Endometrium (tissue), 2 donors: ENCODE measurements around the gene HIVEP3.

Experiments
- FAIRE-seq: peaks from 2 replicates; lab custom pipeline; 2012; peaks lifted over from hg19 to GRCh38; lab: Jason Lieb, UNC
- donor health status: control.
- donor health status: control.

Gene HIVEP3

DNA sequence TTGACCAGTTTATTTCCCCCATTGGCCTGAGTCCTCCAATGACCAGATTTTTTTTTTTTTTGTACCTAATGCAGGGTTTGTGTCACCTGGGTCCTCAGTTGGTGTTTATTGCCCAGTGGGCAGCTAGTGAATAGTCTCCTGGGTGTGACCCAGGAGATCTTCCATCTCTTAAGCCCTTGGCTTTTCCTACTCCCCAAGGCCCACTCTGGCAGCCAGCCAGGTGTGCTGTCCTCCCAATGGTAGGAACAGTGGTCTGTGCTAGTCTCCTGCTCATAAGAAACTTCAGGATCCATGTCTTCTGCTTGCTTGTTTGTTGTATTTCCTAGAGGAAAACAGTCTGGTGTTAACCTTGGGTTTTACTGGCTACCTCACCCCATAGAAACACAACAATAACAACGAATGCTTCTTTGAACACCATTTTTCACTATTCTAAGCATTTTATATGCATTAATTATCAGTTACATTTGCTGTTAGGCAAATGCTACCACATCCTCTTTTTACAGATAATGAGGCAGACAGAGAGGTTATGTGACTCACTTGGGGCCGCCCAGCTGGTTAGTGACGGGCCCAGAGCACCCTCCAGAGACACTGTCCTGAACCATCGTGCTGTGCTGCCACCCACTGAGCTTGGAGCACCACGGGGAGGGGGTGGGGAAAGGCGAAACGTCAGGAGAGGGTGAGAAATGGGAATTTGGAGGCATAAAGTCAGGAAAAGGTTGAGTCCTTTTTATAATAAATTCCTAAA is 107.5 kb downstream of the HIVEP3 start:
- no peak for FAIRE-seq

DNA sequence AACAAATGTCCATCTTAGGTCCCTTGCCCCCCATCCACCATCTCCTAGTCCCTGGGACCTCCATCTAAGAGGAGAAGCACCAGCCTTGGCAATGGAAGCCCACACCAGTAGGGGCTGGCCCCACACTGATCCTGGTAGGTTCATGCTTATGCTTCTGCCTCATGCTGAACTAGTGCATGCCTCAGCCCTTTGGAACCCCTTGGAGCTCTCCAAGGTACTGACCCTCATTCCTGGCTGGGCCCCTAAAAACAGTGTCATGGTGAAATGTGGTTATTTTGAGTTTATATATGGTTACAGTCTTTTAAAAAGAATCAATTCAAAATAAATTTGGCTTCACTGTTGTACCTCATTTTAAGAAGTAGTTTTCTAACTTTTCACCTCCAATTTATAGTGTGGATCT is 108.3 kb downstream of the HIVEP3 start:
- FAIRE-seq = no peak

DNA sequence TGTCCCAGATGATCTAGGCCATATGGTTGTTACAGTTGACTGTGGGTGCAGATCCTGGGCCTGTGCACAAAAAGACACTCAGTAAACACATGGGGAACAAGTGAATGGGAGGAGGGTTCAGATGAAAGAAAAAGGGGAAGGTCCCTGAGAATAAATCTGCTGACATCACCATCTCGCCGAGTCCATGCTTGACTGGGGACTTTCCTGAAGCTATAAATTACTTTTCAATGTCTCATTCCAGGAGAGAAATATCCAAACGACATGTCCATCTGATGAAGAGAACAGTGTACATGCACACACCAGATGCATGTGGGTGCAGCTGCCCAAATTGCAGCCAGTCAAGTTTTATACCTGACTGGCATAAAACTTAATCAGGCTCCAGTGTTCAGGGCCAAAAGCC is 109.0 kb downstream of the HIVEP3 start:
- no peak for FAIRE-seq

DNA sequence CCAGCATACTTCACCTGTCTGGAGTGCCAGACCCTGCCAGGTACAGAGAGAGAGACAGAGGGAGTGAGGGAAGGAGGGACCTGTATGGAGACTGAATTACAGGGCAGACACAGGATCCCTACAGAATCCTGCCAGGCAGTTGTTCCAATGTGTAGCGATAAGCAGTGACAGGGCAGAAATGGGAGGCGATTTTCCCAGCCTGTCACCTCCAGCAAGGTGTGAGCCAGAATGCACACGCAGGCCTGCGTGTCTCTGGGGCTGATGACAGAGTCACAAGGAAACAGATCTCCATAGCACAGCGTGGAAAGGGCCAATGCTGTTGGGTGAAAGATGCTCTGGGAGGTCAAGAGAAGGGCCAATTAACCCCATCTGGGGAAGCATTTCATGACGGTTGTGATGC is 111.3 kb downstream of the HIVEP3 start:
- FAIRE-seq = no peak

DNA sequence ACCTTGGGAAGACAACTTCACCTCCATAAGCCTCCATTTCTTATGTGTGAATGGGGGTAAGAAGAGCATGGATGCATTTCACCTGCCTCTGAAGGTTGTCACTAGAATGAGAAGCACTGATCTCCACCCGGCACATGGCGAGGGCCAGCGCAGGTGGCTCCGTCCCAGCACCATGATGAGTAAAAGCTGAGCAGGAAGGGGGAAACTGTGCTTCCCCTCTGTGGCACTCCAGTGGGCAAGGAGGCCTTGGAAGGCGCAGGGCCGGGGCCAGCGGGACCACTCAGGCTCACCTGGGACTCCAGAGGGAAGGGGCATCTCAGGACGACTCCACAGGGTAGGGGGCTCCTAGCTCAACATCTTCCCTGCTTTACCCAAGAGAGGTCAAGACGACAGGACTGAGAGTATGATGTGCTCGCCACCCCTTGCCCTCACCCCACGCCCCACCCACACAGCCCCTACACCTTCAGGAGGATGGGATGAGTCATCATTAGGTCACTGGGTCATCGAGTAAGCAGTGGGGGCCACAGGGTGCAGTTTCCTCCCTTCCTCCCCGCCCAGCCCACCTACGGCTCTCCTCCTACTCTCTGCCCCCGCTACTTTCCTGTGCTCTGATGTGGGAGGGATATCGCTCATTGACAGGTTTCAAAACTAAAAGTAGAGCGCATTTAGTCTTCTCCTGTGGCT is 112.1 kb downstream of the HIVEP3 start:
- no peak for FAIRE-seq

DNA sequence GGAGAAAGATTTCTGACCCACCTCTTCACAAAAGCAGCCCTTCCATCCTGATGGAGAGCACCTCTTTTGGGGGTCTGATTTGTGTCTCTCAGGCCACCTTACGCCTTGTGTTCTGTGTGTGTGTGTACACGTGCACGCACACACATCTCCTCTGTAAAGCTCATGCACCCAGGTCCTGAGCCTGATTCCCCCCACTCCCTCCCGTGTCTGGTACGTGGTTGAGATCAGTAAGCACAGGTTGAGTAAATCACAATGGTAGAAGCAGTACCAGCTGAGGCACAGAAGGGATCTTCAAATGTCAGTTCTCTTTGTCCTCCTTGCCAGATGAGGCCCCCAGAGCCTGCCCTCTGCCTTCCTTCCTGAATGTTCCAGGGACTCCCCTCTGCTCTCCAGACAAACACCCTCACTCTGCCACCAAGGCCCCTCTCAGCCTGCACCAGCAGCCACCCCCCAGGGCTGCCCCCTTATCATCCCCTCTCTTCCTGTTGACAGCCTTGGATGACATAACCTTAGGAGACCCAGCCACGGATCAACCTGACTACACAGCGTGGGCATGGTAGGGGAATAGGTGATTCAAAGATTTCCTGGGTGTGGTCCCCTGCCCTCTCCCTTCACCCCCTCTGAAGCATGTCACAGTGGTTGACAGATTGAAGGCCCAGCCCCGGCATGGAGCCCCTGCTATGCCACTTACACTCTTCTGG is 112.8 kb downstream of the HIVEP3 start:
- no peak for FAIRE-seq

DNA sequence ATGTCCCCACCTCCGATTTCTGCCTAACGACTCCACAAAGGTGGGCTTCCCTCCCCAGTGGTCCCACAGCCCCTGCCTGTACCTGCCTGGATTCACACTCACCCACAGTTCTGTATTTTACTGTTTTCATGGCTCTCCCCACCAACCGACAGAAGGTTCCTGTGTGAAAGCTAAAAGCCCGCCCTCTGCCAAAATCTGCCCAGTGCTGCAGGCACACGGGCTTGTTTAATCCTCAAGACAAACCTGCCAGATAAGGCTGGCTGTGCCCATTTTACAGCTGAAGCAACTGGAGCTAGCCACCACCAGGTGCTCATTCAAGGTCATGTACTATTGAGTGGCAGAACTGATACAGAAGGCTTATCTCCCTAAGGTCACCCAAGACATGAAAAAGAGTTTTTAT is 114.5 kb downstream of the HIVEP3 start:
- FAIRE-seq = no peak

DNA sequence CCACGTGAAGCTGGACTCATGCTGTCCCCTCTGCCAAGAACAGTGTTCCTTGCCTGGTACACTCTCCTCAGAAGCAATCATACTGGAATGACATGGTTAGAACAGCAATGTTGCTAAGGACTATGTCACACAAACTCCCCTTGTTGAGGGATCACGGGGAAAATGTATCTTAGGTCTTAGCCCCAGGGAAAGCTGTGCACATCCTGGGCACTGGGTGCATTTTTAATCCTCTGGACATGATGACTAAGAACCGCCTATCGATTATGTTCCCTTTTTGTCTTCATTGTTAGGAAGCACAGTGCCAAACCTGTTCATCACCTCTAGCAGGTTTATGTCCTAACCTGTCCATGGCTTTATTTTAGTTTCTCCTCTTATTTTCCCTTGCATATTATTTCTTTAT is 115.1 kb downstream of the HIVEP3 start:
- no peak for FAIRE-seq

DNA sequence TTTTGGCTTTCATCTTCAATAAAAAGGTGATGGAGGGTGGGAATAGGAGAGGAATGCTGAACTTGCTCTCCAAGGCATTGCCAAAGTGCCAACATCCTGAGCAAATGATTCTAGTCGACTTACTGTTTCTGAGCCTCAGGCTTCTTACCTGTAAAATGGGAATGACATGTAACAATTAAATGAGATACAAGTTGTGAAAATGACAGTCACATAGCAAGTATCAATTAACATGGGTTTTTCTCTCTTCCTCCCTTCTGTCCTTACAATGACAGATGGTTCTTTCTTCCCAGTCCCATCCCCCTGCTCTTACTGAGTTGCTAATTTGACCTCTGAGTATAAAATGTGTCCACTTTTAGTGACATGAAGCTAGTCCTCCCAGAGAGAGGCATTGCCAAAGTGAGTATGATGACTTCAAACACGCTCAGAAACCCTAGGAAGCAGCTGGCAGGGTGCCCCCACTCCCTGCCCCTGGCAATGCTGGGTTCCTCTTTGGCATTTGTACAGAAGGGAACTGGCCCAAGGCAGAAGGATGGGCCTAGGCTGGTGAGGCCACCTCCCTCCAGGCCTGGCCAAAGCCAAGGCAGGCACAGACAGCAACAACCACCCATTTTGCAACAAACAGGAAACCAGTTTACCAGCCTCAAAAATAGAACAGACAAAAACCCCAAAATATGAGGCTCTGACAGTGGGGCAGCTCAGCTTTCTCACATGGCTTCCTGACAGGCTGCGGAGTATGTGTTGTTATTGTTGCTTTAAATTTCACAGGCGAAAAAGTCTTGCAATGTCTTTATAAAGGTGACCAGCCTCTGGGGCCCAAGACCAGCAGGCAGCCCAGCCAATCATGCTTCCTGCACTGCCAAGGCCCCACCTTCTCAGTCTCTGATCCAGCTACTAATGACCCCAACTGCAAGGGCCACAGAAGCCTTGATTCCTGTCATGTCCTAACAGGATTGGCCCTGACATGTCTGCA is 115.9 kb downstream of the HIVEP3 start:
- FAIRE-seq = no peak

DNA sequence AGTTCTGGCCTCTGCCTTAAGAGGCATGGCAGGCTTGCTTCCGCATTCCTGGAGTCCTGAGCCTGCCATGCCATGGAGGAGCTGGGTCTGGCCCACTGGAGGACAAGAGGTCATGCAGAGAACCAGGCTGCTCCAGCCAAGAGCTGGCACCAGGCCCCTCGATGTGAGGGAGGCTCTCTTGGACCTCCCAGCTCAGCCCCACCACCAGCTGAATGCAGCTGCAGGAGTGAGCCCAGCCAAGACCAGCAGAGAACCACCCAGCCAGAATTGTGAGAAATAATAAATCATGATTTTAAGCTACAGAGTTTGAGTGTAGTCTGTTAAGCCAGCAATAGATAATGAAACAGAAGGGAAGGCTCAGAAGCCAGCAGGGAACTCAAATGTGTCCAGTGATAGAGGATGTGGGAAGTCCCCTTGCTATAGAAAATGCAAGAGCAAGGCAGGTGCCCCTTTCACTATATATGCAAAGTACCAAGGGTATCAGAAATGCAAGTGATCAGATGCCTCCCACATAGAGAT is 118.4 kb downstream of the HIVEP3 start:
- FAIRE-seq = no peak

DNA sequence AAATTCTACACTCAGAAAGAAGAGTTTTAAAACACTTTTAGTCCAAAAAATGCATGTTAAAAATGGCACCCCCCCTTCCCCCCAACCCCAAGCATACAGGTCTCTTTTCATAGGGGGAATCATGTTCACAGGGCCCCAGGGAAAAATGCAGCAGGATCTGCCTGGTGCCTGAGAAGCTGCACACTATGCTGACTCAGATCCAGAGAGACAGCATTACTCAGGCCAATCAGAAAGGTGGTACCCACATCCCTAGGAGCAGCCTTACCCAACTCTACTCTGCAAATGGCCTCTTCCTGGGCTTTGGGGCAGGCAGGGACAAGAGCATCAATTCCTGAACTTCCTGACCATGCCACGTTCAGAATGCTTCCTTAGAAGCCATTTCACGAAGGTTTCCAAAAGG is 119.0 kb downstream of the HIVEP3 start:
- FAIRE-seq = no peak

DNA sequence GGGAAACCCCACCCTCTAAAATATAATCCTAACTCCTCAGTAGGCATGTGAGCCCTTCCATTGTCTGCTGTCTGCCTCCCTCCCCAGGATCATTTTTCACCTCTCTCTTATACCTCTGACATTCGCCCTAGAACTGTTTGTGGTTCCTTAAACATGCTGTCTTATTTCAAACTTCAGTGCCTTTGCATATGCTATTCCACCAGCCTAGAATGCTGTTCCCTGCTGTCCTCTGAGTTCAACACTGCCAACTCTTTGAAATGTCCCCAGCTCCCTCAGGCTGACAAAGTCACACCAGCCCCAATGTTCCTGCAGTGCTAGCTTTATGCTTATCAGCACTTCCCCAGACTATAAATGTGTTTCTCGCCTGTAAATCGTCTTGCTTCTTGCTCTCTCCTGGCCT is 119.5 kb downstream of the HIVEP3 start:
- FAIRE-seq = no peak

DNA sequence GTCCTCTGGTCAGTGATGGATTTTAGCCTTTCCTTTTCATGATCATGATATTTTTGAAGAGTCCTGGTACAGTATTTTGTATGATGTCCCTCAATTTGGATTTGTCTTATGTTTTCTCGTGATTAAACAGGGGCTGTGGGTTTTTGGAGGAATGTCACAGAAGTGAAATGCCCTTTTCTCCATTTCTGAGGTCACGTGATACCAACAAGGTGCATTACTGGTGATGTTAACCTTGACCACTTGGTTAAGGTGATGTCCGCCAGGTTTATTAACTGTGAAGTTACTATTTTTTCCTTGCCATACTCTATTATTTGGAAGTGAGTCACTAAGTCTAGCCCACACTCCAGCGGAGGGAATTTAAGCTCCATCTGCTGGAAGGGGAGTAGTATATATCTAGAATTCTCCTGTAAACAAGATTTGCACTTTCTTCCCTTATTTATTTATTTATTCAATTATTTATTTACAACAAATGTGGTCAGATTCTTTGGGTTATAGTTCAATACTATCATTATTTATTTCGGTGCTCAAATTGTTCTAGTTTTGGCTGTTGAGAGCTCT is 123.4 kb downstream of the HIVEP3 start:
- no peak for FAIRE-seq

DNA sequence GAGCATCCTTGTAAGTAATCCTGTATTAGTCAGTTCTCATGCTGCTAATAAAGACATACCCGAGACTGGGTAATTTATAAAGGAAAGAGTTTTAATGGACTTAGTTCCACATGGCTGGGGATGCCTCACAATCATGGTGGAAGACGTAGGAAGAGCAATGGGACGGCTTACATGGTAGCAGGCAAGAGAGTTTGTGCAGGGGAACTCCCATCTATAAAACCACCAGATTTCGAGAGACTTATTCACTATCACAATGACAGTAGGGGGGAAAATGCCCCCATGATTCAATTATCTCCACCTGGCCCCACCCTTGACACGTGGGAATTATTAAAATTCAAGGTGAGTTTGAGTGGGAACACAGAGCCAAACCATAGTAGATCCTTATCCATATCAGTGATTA is 124.7 kb downstream of the HIVEP3 start:
- FAIRE-seq = no peak

DNA sequence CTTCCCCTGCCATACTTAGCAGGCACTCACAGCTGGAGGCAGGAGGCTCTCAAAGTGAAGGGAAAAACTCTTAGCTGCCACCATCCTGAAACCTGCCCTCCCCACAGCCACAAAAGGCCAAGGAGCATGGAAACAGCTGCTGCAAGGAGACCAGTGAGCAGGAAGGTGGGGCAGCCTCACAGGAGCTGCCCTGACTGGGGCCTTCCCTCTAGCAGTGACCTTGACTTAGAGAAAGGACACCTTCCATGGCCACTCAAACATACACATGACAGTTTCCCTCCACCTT is 126.3 kb downstream of the HIVEP3 start:
- no peak for FAIRE-seq

DNA sequence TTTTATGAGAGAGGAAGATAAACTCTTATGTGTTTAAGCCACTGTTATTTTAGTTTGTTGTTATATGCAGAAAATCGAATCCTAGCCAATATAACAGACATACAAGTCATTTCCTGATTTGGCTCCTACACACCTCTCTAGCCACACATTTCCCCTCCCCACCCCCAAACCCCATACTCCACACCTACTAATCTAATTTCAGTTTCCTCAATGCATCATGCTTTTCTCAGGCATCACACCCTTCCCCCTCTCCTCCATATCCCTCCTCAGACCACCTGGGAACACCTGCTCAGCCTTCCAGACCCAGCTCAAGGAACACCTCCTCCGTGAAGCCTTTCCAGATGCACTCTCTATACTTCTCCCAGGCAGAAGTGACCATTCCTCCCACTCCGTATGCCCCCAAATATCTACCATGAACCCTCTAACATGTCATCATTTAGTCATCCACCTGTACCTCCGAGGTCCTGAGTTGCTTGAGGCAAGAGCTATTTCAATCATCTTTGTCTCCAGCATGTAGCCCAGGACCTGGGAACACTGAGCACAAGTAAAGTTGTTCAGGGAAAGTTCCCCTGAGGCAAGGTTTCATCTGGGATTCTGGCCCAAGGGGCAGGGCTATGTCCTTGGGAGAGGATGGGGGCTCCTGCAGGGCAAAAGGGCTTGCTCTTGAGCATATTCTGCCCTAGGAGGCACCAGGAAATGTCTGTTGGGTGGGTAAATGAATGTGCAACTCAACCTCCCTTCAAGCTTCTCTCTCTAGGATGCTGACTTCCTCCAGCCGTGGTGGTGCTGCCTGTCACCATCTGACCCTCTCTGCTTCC is 126.8 kb downstream of the HIVEP3 start:
- no peak for FAIRE-seq

DNA sequence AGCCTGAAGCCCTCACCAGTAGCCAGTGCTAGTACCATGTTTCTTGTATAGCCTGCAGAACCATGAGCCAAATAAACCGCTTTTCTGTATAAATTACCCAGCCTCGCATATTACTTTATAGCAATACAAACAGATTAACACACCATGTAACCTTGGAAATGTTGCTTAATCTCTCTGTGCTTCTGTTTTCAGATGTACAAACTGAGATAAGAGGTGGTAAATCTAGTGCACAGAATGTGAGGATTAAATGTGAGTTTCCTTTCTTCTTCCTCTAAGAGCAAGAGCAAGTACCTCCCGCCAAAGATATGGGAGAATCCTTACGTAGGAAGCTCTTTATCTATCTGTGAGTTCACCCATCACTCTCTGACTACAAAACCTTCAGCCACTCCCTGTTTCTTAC is 128.4 kb downstream of the HIVEP3 start:
- FAIRE-seq = no peak

DNA sequence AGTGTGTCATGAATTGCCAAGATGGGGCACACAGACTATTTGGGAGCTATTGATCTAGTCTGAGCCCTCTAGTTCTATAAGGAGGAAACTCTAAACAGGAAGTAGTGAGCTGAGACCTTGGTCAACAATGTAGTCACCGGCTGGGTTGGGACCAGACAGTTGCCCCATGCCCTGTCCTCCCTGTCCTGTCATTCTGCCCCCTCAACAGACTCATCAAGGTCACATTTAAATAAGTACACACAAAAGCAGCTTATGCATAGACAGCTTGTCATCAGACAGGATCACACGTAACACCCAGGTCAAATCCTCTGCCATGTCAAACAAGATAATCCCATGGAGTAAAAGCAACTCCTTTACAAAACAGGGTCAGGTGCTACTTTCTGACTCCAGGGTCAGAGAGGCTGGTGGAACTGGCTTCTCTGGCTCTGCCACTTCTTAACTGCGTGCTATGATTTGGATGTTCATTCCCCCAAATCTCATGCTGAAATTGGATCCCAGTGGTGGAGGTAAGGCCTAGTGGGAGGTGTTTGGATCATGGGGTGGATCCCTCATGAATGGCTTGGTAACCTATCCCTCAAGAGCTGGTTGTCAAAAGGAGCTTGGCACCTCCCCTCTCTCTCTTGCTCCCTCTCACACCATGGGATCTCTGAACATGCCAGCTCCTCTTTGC is 128.9 kb downstream of the HIVEP3 start:
- FAIRE-seq = no peak

DNA sequence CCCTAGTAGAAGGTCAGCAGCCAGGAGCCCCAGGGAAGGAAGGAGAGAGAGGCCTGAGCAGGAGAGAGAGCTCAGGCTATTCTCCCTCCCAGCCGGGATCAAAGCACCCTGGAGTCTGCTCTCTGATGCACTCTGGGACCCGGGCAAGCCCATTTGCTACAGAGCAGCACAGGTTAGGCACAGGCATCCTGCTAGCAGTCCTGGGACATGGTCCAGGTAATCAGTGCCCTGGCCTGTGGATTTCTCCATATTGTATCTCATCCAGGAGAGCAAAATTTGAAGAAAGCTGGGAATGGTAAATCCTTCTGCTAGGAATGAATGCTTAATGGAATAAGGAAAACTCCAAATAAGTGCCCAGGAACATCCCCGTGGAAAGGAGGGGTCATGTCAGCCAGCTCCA is 130.3 kb downstream of the HIVEP3 start:
- no peak for FAIRE-seq

DNA sequence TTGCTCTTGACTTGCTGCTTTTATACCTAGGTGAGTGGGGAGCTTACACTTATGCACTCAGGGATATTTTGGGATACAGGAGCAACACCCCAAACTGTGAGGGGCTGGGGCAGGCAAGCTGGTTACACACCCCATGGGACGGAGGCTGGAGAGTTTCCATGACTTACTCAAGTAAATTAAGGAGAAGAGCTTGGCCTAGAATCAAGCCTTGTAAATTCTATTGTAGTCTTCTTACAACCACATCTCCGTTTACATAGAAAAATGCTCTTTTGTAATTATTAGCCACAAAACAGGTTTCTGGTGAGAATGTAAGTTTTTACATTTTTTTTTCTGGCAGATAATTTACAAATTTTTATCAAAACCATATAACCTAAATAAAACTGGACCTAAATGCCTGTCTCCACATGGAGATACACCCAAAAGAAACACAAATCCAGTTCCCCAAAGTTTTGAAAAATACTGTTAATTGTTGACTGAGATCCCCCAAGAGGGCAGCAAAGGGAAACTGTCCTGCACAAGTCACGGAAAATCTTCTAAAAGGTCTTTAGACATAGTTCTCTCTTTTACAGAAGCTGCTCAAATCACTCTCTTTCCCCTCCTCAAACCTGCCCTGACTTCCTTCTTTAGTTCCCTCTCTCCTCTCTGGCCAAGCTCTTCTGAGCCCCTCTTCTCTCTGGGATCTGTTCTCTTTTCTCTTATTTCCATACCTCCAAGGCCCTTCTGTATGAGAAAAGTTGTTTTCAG is 134.0 kb downstream of the HIVEP3 start:
- no peak for FAIRE-seq
